Suprapubic skin (tissue), 3 donors: ENCODE results near the gene LNPEP.

Source experiments
- CTCF ChIP-seq, 2 donors: fragments of 200-600 bp in 1 of 2; fragments of 450-650 bp in 1 of 2; sonication (generic) in 1 of 2; IDR thresholded peaks; one replicate each; pipeline ENCODE4 v1.5.1; 2016 to 2019; ENCODE audit warnings: antibody characterized with exemption in 2 of 2, mild to moderate bottlenecking in 1 of 2, moderate library complexity in 1 of 2
- EP300 ChIP-seq: sonication (generic); formaldehyde crosslinking; IDR thresholded peaks from one replicate; pipeline ENCODE4 v1.6.1; 2017; ENCODE audit warnings: antibody characterized with exemption
- POLR2A ChIP-seq, 2 donors: fragments of 450-650 bp; IDR thresholded peaks; one replicate each; pipeline ENCODE4 v1.6.1; 2017; ENCODE audit warnings: antibody characterized with exemption in 2 of 2, mild to moderate bottlenecking in 2 of 2, moderate library complexity in 2 of 2

- TF ChIP-seq CTCF (IDR thresholded peaks at IDR 0.05): no peak
- no peak for TF ChIP-seq EP300
- TF ChIP-seq POLR2A (IDR thresholded peaks at IDR 0.05): no peak
These were observed 16.1 kb upstream of the LNPEP start for GRCh38 chr5:96919754-96920197.
